Measurements from ENCODE around the gene ZCWPW1. TPM values are rescaled to one million over a fixed set of nuclear protein-coding genes. Genes with fewer than 3 reads are reported as not detected.
"Not testable (repeated sequence)": the region's sequence is repeated elsewhere in the genome, so short reads cannot be mapped to it uniquely, and the experiment has no call there.

Gene ZCWPW1
- total RNA-seq, 1 experiment from 2014 or later = 7.4 TPM

GRCh38 chr7:100374601-100375000 is 53.9 kb downstream of the ZCWPW1 start:
- H3F3A ChIP-seq (ENCODE audit: insufficient read depth, low read depth) = 0 out of 2 replicates have a peak, but pooled peaks cover 5% of the 10 kb centered on the region
- H2AFZ ChIP-seq = no peak overlapping the region
- H3K27ac ChIP-seq = no peak overlapping the region
- H3K4me1 ChIP-seq (replicated peaks; ENCODE audit: insufficient read depth) = no peaks in the 10 kb centered on the region
- H3K4me3 ChIP-seq = no peak overlapping the region
- no peaks in the 10 kb centered on the region for H3K9me3 ChIP-seq (ENCODE audit: insufficient read depth, low read depth)
- H3K36me3 ChIP-seq (ENCODE audit: low read depth) = no peaks in the 10 kb centered on the region
- TF ChIP-seq, protein P1, sequence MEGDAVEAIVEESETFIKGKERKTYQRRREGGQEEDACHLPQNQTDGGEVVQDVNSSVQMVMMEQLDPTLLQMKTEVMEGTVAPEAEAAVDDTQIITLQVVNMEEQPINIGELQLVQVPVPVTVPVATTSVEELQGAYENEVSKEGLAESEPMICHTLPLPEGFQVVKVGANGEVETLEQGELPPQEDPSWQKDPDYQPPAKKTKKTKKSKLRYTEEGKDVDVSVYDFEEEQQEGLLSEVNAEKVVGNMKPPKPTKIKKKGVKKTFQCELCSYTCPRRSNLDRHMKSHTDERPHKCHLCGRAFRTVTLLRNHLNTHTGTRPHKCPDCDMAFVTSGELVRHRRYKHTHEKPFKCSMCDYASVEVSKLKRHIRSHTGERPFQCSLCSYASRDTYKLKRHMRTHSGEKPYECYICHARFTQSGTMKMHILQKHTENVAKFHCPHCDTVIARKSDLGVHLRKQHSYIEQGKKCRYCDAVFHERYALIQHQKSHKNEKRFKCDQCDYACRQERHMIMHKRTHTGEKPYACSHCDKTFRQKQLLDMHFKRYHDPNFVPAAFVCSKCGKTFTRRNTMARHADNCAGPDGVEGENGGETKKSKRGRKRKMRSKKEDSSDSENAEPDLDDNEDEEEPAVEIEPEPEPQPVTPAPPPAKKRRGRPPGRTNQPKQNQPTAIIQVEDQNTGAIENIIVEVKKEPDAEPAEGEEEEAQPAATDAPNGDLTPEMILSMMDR (conservative IDR thresholded peaks at IDR 0.05) = no peak
- TF ChIP-seq EZH2 (IDR thresholded peaks at IDR 0.05; ENCODE audit: low read depth) = no peak
- POLR2A ChIA-PET (ENCODE audit: unreplicated experiment) = no interaction called here
- CTCF ChIA-PET = no interaction called here
- H4K20me1 ChIP-seq (ENCODE audit: insufficient read depth) = no peaks in the 10 kb centered on the region
- H3K9me2 ChIP-seq (ENCODE audit: insufficient read depth) = no peaks in the 10 kb centered on the region
- no peaks in the 10 kb centered on the region for H3K79me2 ChIP-seq (ENCODE audit: low read depth)
- intact Hi-C loops (cut with micrococcal nuclease; ENCODE audit: unreplicated experiment) = no loop called here
- H3K27me3 ChIP-seq (ENCODE audit: insufficient read depth, low read depth) = no peaks in the 10 kb centered on the region
- no peak overlapping the region for H3K4me2 ChIP-seq
- no peak for DNase-seq
- no TSS peak for BruUV-seq (replicated peaks)

DNA sequence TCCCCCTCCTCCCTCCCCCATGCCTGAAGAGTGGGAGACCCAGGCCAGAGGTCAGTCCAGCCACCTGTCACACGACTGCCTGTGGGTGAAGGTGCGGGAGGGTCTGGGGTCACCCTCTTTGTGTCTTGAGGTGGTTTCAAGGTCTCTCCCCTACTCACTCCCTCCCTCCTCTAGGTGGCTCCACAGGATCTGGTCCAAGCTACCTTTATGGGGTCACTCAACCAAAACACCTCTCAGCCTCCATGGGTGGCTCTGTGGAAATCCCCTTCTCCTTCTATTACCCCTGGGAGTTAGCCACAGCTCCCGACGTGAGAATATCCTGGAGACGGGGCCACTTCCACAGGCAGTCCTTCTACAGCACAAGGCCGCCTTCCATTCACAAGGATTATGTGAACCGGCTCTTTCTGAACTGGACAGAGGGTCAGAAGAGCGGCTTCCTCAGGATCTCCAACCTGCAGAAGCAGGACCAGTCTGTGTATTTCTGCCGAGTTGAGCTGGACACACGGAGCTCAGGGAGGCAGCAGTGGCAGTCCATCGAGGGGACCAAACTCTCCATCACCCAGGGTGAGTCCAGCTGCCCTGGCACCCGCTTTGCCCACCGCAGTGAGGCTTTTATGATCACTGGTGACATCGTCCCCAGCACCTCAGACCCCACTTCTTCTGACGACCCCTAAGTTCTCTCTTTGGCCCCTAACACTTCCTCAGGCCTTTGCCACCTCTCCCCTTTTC is 54.5 kb downstream of the ZCWPW1 start:
- H3K4me2 ChIP-seq; POLR2A ChIA-PET (ENCODE audit: unreplicated experiment); BruUV-seq (replicated peaks); H3K4me3 ChIP-seq; H3K79me2 ChIP-seq (ENCODE audit: low read depth); H4K20me1 ChIP-seq (ENCODE audit: insufficient read depth); H2AFZ ChIP-seq; H3K9me3 ChIP-seq (ENCODE audit: insufficient read depth, low read depth); H3K27me3 ChIP-seq (ENCODE audit: insufficient read depth, low read depth); H3F3A ChIP-seq (ENCODE audit: insufficient read depth, low read depth); CTCF ChIA-PET; intact Hi-C loops (cut with micrococcal nuclease; ENCODE audit: unreplicated experiment); H3K9me2 ChIP-seq (ENCODE audit: insufficient read depth); DNase-seq; H3K27ac ChIP-seq; H3K36me3 ChIP-seq (ENCODE audit: low read depth); H3K4me1 ChIP-seq (replicated peaks; ENCODE audit: insufficient read depth): not testable (repeated sequence)

GRCh38 chr7:100373261-100373831 is 55.2 kb downstream of the ZCWPW1 start, which contains the start of gene PILRA:
Gene PILRA (plus strand): TSS chr7:100373487. CDS start chr7:100373657, 170 bp downstream.
- TF ChIP-seq, protein P1 (conservative IDR thresholded peaks at IDR 0.05) = no peak
- TF ChIP-seq EZH2 (IDR thresholded peaks at IDR 0.05; ENCODE audit: low read depth) = no peak
- H3K4me1 ChIP-seq (replicated peaks; ENCODE audit: insufficient read depth) = no peaks in the 10 kb centered on the region
- CTCF ChIA-PET = no interaction called here
- no peaks in the 10 kb centered on the region for H3K9me2 ChIP-seq (ENCODE audit: insufficient read depth)
- peaks cover 11% of the 10 kb centered on the region; the same call in 1 of the 2 replicates for H3F3A ChIP-seq (ENCODE audit: insufficient read depth, low read depth)
- no peak within 1 kb of the TSS for H3K4me2 ChIP-seq
- BruUV-seq (replicated peaks) = no TSS peak
- intact Hi-C loops (cut with micrococcal nuclease; ENCODE audit: unreplicated experiment) = no loop called here
- DNase-seq = no peak
- no peaks in the 10 kb centered on the region for H3K36me3 ChIP-seq (ENCODE audit: low read depth)
- H4K20me1 ChIP-seq (ENCODE audit: insufficient read depth) = 0 out of 2 replicates have a peak, but pooled peaks cover 3% of the 10 kb centered on the region
- H3K4me3 ChIP-seq = no peak within 1 kb of the TSS
- H3K9me3 ChIP-seq (ENCODE audit: insufficient read depth, low read depth) = no peaks in the 10 kb centered on the region
- H2AFZ ChIP-seq = no peak within 1 kb of the TSS
- POLR2A ChIA-PET (ENCODE audit: unreplicated experiment) = no interaction called here
- H3K79me2 ChIP-seq (ENCODE audit: low read depth) = no peaks in the 10 kb centered on the region
- H3K27ac ChIP-seq = no peak within 1 kb of the TSS
- H3K27me3 ChIP-seq (ENCODE audit: insufficient read depth, low read depth) = no peaks in the 10 kb centered on the region
